GM18498 (cell line): ENCODE results near the gene PDILT.

ENCODE experiments used
- ATAC-seq: cut with Tn5 transposase; IDR thresholded peaks from one replicate; pipeline ENCODE4 v1.9.1; 2021; ENCODE audit warnings: mild to moderate bottlenecking, moderate library complexity; ENCODE audit not compliant: unreplicated experiment

PDILT gene

GRCh38 chr16:20364051-20364450, 40.5 kb downstream of the PDILT start:
- ATAC-seq = no peak

DNA sequence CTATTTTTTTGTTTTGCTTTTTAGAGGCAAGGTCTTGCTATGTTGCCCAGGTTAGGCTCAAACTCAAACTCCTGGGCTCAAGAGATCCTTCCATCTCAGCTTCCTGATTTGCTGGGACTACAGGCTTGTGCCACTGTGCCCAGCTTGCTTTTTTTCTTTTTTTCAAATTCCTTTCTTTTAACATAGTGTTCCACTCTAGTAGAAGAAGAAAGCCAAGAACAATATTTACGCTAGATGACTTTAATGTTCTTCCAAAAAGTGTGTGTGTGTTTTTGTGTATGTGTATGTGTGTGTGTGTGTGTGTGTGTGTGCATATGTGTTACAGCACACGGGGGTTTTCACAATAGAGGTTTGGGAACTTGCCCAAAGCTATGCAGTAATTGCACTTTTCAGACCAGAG, 41.3 kb downstream of the PDILT start:
- no peak for ATAC-seq

GRCh38 chr16:20359997-20360396, 44.5 kb downstream of the PDILT start:
- ATAC-seq = no peak

DNA sequence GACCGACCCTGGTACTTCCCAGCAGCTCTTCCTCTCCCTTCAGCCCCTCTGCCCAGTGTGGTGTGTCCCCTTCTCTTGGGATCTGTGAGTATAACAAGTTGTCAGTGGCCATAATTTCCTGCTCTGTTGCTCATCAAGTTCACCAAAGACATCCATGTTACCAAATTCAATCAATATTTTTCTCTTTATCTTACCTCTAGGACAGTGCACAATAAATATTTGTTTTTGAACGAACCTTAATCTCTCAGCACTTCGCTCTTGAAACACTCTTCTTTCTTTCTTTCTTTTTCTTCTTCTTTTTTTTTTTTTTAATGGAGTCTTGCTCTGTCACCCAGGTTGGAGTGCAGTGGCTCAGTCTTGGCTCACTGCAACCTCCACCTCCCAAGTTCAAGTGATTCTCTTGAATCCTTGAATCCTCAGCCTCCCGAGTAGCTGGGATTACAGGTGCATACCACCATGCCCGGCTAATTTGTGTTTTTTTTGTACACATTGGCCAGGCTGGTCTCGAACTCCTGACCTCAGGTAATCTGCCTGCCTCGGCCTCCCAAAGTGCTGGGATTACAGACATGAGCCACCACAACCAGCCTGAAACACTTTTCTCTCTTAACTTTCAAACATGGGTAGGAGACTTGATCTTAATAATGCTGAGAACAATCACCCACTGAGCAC, 49.3 kb downstream of the PDILT start:
- ATAC-seq = no peak

DNA sequence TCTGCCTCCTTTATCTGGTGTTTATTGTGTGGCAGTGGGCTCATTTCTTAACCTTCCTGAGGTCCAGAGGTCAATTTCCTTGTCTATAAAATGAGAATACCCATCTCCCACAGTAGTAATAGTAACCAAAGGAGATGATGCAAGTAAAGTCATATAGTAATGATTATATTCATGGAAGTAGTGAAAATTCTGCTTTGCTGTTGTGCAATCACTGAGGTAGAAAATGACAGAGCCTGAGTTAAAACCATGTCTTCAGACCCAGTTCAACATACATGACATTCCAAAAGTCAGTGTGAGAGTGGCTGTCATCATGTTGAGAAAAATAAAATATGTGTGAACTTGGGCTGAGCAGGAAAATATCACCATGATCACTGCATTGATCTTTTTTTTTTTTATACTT, 51.2 kb downstream of the PDILT start:
- ATAC-seq = no peak

- ATAC-seq = no peak
Observed at GRCh38 chr16:20352615-20353014, 51.9 kb downstream of the PDILT start, which contains the start of gene UMOD. Gene UMOD, minus strand, starts transcription at chr16:20352715. Its CDS starts 1,978 bp downstream, at chr16:20350737.

DNA sequence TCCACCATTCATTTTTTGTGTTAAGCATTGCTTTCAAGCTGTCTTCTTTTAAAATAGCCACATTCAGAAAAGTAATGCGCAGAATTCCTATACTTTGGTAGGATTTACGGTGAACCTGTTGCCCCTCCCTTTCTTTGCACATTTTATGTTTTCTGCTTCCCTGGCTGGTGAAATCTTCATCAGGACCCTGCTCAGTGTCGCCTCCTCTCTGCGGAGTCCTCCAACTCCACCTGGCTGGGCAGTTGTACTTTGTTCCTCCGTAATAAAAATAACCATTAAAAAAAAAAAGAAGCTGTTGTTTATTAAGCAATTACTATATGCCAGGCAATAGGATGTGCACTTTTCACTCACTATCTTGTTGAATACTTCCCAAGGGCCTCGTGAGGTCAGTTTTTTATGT, 54.9 kb downstream of the PDILT start:
- no peak for ATAC-seq

DNA sequence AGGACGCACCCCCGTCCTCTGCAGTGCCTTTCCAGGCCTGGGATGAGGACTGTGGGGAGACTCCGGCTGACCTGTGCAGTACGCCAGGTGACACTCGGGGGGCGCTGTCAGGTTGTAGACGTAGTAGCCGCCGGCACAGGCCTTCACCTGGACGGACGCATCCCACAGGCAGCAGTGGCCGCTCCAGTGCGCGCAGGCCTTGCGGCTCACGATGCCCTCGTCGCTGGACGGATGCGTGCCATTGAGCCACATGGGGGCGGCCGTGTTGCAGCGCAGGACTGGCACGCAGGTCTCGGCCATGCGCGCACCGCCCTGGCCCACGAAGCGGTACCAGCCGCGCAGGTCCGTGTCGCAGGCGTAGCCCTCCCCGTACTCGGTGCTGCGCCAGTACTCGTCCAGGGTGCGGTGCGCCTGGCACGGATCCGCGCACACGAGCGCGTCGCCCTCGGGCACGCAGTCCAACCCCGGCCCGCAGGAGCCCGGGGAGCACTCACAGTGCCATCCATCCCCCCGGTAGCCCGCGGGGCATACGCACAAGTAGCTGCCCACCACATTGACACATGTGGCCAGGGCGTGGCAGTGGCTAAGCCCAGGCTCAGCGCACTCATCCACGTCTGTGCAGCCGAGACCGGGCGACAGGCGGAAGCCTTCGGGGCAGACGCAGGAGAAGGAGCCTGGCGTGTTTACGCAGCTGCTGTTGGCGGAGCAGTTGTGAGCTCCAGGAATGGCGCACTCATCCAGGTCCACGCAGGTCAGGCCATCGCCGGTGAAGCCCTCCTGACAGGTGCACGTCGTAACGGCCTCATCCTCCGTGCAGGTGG, 56.0 kb downstream of the PDILT start:
- no peak for ATAC-seq

GRCh38 chr16:20347666-20348364, 56.7 kb downstream of the PDILT start:
- ATAC-seq = no peak

- no peak for ATAC-seq
Observed at GRCh38 chr16:20344611-20345010, 59.9 kb downstream of the PDILT start.

DNA sequence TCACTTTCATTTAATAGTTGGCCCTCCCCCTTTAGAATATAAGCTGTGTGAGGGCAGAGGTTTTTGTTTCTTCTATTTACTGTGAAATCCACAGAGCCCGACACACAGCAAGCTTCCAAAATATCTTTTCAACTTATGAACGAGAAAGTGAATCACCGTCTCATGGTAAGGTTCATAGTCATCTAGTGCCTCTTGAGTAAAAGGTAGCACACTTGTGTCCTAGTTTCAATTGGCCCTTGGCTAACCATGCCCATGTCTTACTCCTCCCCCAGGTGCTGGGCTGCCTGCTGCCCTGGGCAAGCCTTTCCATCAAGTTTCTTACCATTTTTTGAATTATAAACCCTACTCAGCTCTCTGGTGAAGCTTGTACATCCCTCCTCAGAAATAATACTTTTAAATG, 64.8 kb downstream of the PDILT start:
- no peak for ATAC-seq

GRCh38 chr16:20336955-20337354, 67.6 kb downstream of the PDILT start:
- no peak for ATAC-seq

DNA sequence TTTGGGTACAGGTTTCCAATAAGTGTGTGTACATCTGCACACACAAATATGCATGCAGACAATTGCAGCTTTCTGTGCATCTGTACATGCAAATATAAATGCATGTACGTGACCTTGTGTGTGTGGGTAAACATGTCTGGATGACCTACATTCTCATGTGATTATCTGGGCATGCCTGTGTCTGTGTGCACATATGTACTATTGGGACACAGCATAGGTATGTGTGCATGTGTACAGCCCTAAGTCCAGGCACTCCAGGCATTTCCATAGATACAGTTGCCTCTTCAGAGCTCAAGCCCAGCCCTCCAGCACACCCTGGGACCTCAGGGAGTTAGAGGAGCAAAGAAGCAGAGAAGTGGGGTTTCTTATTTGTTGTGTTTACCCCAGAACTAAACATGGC, 70.1 kb downstream of the PDILT start:
- no peak for ATAC-seq

DNA sequence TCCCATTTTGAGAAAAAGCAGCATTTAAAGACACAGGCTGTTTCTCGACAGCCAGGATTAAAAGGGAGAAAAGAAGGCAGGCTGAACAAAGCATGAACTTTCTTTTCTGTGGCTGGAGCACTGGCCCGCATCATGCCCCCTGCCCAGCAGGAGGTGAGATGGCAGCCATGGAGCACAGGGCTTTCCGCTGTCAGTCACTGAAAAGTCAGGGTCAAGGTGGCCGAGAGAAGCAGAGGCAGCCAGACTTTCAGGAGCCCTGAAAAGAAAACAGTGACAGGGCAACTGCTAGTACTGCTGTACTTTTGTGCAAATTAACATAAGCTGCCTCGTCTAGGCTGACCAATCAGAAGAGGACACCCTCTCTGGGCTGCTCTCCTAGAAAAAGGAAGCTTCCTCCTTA, 71.4 kb downstream of the PDILT start:
- no peak for ATAC-seq

DNA sequence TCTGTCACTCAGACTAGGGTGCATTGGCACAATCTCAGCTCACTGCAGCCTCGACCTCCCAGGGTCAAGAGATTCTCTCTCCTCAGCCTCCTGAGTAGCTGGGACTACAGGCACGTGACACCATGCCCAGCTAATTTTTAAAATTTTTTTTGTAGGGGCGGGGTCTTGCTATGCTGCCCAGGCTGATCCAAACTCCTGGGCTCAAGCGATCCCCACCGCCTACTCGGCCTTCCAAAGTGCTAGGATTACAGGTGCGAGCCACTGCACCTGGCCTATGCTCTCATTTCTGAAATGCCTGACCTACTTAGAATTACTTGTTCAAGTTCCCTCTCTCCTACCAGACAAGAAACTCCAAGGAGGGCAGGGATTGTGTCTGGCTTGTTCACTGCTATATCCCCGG, 72.1 kb downstream of the PDILT start:
- no peak for ATAC-seq

DNA sequence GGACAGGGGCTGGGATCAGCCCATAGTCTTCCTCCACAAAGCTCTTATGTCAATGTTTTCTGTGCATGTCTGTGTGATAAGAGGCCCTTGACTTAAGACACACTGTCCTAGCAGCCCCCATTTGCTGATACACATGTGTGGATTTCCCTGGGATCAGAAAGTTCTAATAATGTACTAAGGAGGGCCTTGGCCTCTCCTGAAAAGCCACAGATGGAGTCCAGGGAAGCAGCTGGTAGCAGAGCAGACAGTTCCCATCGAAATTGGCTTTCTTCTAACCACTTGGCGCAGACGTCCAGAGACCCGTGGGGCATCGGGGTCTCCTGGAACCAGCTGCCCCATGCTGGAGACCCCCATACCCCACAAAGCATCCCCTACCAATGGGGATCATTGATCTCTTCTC, 72.9 kb downstream of the PDILT start:
- no peak for ATAC-seq

GRCh38 chr16:20329392-20330138, 75.0 kb downstream of the PDILT start:
- no peak for ATAC-seq

DNA sequence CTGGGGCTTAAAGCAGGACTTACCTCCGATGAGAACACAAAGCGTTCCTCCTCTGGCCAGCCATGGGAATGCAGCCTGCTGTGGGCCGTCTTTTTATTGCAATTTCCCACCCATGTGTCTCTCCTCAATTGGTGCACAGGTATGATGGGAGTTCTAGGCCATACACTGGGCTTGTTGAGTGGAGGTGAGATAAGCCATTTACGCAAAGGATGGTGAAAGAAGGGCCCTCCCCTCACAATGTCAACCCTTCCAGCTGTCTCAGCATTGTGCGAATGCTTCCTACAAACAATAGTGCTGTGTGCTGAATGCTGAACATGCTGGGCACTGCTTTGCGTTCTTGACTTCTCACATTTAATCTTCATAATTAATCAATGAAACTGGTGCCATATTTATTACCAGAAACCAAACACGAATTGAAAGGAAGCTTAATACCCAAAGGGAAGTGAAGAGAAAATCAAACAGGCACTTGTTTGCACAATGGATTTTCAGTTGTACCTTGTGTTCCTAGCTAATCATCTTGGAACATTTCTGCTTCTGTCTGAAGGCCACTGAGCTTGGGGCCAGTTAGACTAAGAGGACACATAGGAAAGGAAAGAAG, 77.0 kb downstream of the PDILT start, which contains the start of gene GP2:
Gene GP2 (minus strand): TSS at position 70 of the 598 bp plus-strand sequence. CDS start 1,082 bp downstream, outside the sequence.
- ATAC-seq = no peak

GRCh38 chr16:20326321-20326720, 78.2 kb downstream of the PDILT start:
- no peak for ATAC-seq

DNA sequence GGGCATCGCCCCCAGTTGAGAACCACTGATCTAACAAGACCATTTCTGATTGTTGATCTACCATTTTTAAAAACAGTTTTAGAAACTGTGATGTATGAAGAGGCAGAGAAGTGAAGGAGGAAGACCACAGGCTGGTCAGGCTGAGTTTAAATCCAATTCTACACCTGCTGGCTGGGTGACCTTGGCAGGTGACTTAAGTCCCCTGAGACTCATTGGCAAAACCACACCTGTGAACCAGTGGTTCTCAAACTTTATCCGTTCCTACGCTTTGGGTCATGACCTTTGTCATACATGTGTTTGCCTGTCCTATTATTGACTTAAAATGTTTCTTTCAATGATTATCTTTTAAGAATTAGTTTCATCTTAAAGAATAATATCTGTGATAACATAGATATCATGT, 79.5 kb downstream of the PDILT start:
- ATAC-seq = no peak
